HG03565 (cell line): ENCODE results near the gene ADAMTS13.

Experiments used
- ATAC-seq: cut with Tn5 transposase; IDR thresholded peaks from one replicate; pipeline ENCODE4 v1.9.1; 2021; ENCODE audit warnings: mild to moderate bottlenecking, moderate library complexity; ENCODE audit not compliant: unreplicated experiment

Gene ADAMTS13

GRCh38 chr9:133452562-133452961 lies 30.4 kb downstream of the ADAMTS13 start:
- ATAC-seq: no peak

GRCh38 chr9:133453651-133454050 lies 31.5 kb downstream of the ADAMTS13 start:
- ATAC-seq: no peak

DNA sequence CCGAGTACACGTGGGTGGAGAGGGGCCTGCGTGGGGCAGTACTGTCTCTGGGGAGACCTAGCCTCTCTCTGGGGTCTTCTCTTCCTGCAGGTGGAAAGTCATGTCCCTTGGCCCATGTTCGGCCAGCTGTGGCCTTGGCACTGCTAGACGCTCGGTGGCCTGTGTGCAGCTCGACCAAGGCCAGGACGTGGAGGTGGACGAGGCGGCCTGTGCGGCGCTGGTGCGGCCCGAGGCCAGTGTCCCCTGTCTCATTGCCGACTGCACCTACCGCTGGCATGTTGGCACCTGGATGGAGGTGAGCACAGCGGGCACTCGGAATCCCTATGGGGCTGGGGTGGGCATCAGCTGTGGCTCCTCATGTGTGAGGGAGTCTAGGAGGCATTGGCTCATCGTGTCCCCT lies 32.2 kb downstream of the ADAMTS13 start:
- no peak for ATAC-seq

DNA sequence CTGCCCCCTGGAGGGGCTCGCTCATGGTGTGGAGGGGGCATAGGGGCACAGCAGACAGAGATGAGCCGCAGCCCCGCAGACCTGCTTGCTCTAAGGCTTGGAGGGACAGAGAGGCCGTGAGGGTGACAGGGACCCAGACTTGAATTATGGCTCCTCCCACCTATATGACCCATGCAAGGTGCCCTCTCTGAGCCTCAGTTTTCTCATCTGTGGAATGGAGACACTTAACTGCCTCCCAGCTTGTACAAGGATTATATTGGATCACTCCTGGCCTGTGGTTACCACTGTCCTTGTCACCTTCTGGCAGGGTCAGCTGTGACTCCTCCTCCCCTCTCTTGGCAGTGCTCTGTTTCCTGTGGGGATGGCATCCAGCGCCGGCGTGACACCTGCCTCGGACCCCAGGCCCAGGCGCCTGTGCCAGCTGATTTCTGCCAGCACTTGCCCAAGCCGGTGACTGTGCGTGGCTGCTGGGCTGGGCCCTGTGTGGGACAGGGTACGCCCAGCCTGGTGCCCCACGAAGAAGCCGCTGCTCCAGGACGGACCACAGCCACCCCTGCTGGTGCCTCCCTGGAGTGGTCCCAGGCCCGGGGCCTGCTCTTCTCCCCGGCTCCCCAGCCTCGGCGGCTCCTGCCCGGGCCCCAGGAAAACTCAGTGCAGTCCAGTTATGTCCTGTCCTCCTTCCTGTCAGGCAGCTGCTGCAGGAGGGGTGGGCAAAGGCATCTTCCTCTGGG lies 32.9 kb downstream of the ADAMTS13 start:
- no peak for ATAC-seq

- ATAC-seq: no peak
Observed at GRCh38 chr9:133455936-133456335, 33.8 kb downstream of the ADAMTS13 start.

DNA sequence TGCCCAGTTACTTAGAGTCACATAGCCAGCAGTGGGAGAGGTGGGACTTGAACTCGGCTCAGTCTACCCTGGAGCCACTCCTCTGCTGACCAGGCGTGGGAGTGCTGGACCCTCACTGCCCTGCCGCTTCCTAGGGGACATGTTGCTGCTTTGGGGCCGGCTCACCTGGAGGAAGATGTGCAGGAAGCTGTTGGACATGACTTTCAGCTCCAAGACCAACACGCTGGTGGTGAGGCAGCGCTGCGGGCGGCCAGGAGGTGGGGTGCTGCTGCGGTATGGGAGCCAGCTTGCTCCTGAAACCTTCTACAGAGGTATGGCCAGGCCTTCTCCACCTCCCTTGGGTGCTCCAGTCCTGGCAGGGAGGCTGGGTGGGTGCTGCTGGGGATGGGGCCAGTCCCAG lies 34.2 kb downstream of the ADAMTS13 start:
- ATAC-seq: no peak

- ATAC-seq: no peak
Observed at GRCh38 chr9:133457233-133457632, 35.1 kb downstream of the ADAMTS13 start.

- no peak for ATAC-seq
Observed at GRCh38 chr9:133457748-133458147, 35.6 kb downstream of the ADAMTS13 start.

- ATAC-seq: no peak
Observed at GRCh38 chr9:133458643-133459312, 36.6 kb downstream of the ADAMTS13 start.

- ATAC-seq: peak; percentile 60
Observed at GRCh38 chr9:133459476-133460404, 37.6 kb downstream of the ADAMTS13 start, which contains the start of gene CACFD1. CACFD1 (plus strand) TSS chr9:133459978; CDS start chr9:133460067, 89 bp downstream.

- ATAC-seq: peak; percentile 17
Observed at GRCh38 chr9:133460405-133461175, 38.4 kb downstream of the ADAMTS13 start.

DNA sequence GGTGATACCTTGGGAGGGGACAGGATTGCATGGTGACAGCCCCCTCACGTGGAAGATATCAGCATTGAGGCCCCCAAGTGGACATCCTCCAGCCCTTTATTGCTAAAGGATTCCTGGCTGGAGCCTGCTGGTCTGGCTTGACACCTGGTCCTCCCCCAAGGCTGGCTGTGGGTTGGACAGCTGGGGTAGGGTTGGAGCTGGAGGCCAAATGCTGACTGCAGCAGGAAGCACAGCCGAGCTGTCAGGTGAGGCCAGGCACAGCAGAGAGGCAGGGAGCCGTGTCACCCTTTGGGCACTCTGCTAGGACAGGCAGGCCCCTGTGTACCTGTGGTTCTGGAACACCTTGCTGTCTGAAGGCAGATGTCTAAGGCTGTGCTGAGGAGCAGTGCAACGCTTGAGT lies 39.8 kb downstream of the ADAMTS13 start:
- ATAC-seq: no peak

- no peak for ATAC-seq
Observed at GRCh38 chr9:133463234-133463863, 41.2 kb downstream of the ADAMTS13 start.

- ATAC-seq: no peak
Observed at GRCh38 chr9:133463864-133464615, 41.9 kb downstream of the ADAMTS13 start.

DNA sequence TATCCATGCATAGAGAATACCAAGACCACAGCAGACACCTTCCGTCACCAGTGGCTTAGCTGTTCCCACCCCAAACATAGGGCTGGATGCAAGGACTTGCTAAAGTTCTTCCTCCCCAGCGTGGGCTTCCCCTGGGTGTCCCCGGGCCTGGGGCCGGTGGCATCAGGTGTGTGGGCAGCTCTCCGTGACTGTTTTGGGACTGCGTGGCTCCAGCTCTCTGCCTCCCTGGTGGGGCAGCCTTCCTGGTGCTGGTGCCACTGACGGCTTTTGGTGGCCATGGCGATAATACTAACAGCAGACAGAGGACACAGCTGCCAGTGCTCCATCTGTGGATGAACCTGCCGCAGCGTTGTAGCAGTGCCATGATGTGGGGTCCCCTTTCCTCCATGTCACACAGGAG lies 42.5 kb downstream of the ADAMTS13 start:
- no peak for ATAC-seq

- no peak for ATAC-seq
Observed at GRCh38 chr9:133465984-133466383, 43.8 kb downstream of the ADAMTS13 start.

DNA sequence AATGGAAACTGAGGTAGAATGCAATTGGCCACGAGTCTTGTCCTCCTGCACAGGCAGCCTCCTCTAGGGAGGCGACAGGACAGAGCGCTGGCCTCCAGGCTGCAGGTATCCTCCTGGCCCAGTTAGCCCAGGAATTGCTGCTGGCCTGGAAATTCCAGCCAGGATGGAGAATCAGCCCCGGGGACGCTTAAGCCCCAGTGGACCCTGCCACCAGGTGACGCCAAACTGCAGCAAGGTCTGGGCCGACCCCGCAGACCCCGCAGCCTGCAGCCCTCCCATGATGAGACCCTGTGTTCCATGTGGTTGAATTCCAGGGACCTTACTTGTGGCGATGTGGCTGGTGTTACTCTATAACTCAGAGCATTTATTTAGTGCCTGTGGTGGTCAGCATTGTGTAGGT lies 44.9 kb downstream of the ADAMTS13 start:
- ATAC-seq: no peak

DNA sequence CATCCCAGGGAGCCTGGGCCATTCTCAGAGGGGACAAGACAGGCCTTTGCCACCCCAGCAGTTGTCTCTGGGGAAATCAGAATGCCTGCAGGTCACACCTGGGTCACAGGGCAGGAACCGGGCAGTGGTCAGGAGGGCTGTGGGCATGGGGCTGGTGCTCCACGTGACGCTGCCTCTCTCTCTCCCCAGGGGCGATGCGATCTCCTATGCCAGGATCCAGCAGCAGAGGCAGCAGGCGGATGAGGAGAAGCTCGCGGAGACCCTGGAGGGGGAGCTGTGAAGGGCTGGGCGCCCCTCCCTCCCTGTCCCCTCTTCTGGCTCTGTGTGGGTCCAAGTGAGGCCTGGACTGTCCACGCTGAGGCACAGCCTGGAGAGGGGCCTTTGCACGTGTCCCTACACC lies 46.2 kb downstream of the ADAMTS13 start:
- ATAC-seq: no peak

- ATAC-seq: no peak
Observed at GRCh38 chr9:133468777-133469421, 46.7 kb downstream of the ADAMTS13 start.
